LHCN-M2 (cell line): Measurements from ENCODE around the gene DNASE1. TPM values are rescaled to one million over a fixed set of nuclear protein-coding genes. Genes with fewer than 3 reads are reported as not detected.

Experiments
- DNase-seq: peaks from one replicate; pipeline ENCODE4 v3.0.0-alpha.2; 2012; ENCODE audit warnings: low read depth
- total RNA-seq: library from RNA; depleted of rRNA; stranded (reverse); fragments of >200 nt; gene quantifications from 2 replicates; pipeline ENCODE4 v1.2.3, GENCODE V29; 2014

Gene DNASE1
- total RNA-seq, 1 experiment from 2014 or later, result 7.3 TPM

GRCh38 chr16:3662601-3663000 lies 8.1 kb downstream of the DNASE1 start:
- no peak for DNase-seq

- no peak for DNase-seq
Measured at GRCh38 chr16:3664187-3664896, 9.9 kb downstream of the DNASE1 start.

GRCh38 chr16:3665508-3665907 lies 11.0 kb downstream of the DNASE1 start:
- DNase-seq, result no peak

- DNase-seq, result no peak
Measured at GRCh38 chr16:3668626-3669025, 14.1 kb downstream of the DNASE1 start.

GRCh38 chr16:3669082-3669481 lies 14.6 kb downstream of the DNASE1 start:
- DNase-seq, result no peak

- no peak for DNase-seq
Measured at GRCh38 chr16:3670711-3671110, 16.2 kb downstream of the DNASE1 start.

GRCh38 chr16:3671424-3671823 lies 16.9 kb downstream of the DNASE1 start:
- no peak for DNase-seq

- no peak for DNase-seq
Measured at GRCh38 chr16:3672571-3673041, 18.1 kb downstream of the DNASE1 start.

GRCh38 chr16:3673201-3673600 lies 18.7 kb downstream of the DNASE1 start:
- DNase-seq, result no peak

- no peak for DNase-seq
Measured at GRCh38 chr16:3673676-3674377, 19.3 kb downstream of the DNASE1 start.

GRCh38 chr16:3674513-3675295 lies 20.2 kb downstream of the DNASE1 start:
- DNase-seq, result no peak

- no peak for DNase-seq
Measured at GRCh38 chr16:3675601-3676130, 21.2 kb downstream of the DNASE1 start.

- DNase-seq, result no peak
Measured at GRCh38 chr16:3677994-3678393, 23.5 kb downstream of the DNASE1 start.

GRCh38 chr16:3681206-3681605 lies 26.7 kb downstream of the DNASE1 start:
- peak; percentile 27 for DNase-seq

GRCh38 chr16:3687021-3687420 lies 32.5 kb downstream of the DNASE1 start:
- no peak for DNase-seq

GRCh38 chr16:3687792-3688191 lies 33.3 kb downstream of the DNASE1 start:
- DNase-seq, result no peak

GRCh38 chr16:3689731-3690130 lies 35.2 kb downstream of the DNASE1 start:
- no peak for DNase-seq

GRCh38 chr16:3690470-3690928 lies 36.0 kb downstream of the DNASE1 start:
- DNase-seq, result peak; percentile 86

- DNase-seq, result peak; percentile 10
Measured at GRCh38 chr16:3690980-3691720, 36.7 kb downstream of the DNASE1 start.

GRCh38 chr16:3691761-3692160 lies 37.3 kb downstream of the DNASE1 start:
- DNase-seq, result no peak

GRCh38 chr16:3694051-3694450 lies 39.6 kb downstream of the DNASE1 start:
- no peak for DNase-seq
